GM18505 (cell line): ENCODE measurements around the gene YLPM1.
A peak's percentile ranks its signal among the peaks of the same experiment; 100 is the strongest.

Experiments used
- ATAC-seq: cut with Tn5 transposase; IDR thresholded peaks from one replicate; pipeline ENCODE4 v1.9.1; 2021; ENCODE audit not compliant: unreplicated experiment
- POLR2A ChIP-seq: IDR thresholded peaks from 4 replicates; pipeline ENCODE4 v1.6.1; 2011; ENCODE audit warnings: borderline replicate concordance; ENCODE audit not compliant: insufficient read depth, insufficient read length; ENCODE audit errors: extremely low read depth

Gene YLPM1

DNA sequence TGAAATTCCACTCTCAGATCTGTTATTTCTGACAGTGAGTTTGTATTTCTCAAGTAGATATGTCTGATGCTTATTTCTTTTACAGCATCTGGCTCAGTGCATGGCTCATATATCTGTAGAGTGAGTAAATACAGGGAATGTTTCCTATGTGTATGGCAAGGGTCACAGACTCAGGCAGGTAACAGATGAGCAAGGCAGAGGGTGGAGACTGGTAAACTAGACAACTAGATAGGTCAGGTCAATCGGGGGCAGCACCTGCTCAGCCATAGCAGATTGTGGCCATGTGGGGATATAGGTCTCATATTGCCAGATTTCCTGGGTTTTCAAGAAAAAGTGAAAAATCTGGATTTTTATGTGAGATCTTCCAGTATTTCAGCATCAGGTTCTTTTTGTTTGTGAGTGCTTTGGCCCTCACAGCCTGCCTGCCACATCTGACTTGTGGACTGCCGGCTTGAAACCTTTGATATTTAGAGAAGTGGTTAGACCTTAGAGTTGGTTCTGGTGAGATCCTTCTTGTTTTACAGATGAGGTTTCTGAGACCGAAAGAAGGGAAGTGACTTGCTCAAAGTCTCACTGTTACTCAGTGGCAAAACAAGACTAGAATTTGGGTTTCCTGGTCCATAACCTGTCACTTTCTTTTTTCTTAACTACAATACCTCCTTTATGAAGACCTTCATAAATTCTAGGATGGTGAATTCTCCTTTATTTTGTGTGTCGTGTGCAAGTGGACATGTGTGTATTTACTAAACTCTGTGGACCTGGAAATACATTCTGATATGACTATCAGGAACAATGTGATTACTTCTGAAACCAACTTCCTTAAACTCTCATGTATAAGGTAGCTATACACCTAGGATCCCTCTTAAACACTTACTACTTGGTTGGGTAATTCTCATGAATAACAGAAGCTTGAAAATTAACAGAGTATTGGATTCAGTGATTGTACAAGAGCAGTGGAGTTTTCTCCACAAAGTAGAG, 78.4 kb downstream of the YLPM1 start:
- ATAC-seq: peak; percentile 80
- no peak for TF ChIP-seq POLR2A

- ATAC-seq: no peak
These were observed 80.5 kb downstream of the YLPM1 start for GRCh38 chr14:74843653-74844052.

GRCh38 chr14:74846168-74846567, 83.1 kb downstream of the YLPM1 start:
- no peak for TF ChIP-seq POLR2A
- no peak for ATAC-seq

More at GRCh38 chr14:74843653-74844052, 80.5 kb downstream of the YLPM1 start:
- TF ChIP-seq POLR2A: no peak

DNA sequence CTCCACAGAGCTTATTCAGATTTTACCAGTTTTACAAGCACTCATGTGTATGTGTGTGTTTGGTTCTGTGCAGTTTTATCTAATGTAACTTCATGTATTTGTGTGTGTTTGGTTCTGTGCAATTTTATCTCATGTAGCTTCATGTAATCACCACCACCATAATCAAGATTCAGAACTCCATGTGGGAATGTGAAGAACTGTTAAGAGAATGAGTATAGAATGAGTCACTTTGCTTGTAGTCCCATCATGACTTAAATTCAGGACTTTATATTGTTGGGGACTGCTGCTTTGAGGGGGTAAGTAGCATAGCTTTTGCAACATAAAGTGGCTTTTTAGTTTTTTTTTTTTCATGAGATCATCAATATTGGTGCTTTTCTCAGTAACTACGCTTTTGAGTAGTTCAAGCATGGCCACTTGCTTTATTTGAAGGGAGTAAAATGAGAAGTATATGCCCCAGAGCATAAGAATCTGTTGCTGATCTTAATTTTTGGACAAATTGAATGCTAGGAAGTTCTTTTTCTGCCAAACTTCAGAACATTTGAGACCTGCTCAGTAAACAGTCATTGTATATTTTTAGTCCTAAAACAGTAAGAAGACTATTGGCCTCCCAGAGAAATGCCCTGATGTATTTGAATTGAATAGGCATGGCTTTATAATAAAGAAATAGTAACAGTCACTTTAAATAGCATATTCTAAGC, 84.0 kb downstream of the YLPM1 start:
- no peak for ATAC-seq
- TF ChIP-seq POLR2A: no peak

- ATAC-seq: no peak
These were observed 85.7 kb downstream of the YLPM1 start for GRCh38 chr14:74848768-74849167.

GRCh38 chr14:74852922-74853530, 89.9 kb downstream of the YLPM1 start:
- ATAC-seq: no peak

More at GRCh38 chr14:74848768-74849167, 85.7 kb downstream of the YLPM1 start:
- no peak for TF ChIP-seq POLR2A

DNA sequence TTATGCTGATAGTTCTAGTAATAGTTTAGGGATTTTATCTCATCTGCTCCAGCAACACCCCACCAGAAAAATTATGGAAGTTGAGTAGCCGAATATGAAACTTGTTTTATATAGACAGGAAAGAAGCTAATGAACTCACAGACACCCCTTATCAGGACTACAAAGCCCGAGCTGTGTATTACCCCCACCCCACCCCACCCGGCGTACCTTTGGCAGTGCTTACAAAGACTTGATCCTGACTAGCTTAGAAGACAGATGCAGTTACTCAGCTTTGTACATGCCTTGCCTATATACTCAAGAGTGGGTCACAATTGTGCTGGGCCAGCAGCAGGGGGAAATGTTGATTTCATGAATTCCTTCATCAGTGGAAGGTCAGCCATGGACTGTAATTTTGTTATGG, 90.5 kb downstream of the YLPM1 start:
- no peak for ATAC-seq
- TF ChIP-seq POLR2A: no peak

More at GRCh38 chr14:74852922-74853530, 89.9 kb downstream of the YLPM1 start:
- no peak for TF ChIP-seq POLR2A

- ATAC-seq: no peak
- TF ChIP-seq POLR2A: no peak
These were observed 91.9 kb downstream of the YLPM1 start for GRCh38 chr14:74855021-74855420.

DNA sequence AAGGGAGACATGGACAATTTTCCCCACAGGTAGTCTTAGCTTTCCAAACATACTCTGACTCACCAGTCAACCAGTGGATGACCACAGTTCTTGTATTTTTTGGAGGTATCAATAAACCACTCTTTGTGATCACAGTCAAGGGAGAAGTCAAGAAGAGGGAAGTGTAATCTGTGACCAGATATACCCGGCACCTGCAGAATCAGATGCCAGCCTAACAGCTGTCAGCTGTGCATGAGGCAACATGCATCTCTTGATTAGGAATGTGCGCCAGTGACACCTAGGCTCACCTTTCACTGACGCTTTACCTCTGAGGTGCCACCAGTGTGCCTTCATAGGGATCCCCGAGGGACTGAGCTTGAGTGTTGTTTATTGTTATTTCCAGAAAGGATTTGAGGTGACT, 92.8 kb downstream of the YLPM1 start:
- ATAC-seq: no peak
- no peak for TF ChIP-seq POLR2A

- ATAC-seq: no peak
- no peak for TF ChIP-seq POLR2A
These were observed 93.2 kb downstream of the YLPM1 start for GRCh38 chr14:74856366-74856765.

GRCh38 chr14:74858022-74858421, 94.9 kb downstream of the YLPM1 start:
- no peak for TF ChIP-seq POLR2A
- ATAC-seq: no peak

DNA sequence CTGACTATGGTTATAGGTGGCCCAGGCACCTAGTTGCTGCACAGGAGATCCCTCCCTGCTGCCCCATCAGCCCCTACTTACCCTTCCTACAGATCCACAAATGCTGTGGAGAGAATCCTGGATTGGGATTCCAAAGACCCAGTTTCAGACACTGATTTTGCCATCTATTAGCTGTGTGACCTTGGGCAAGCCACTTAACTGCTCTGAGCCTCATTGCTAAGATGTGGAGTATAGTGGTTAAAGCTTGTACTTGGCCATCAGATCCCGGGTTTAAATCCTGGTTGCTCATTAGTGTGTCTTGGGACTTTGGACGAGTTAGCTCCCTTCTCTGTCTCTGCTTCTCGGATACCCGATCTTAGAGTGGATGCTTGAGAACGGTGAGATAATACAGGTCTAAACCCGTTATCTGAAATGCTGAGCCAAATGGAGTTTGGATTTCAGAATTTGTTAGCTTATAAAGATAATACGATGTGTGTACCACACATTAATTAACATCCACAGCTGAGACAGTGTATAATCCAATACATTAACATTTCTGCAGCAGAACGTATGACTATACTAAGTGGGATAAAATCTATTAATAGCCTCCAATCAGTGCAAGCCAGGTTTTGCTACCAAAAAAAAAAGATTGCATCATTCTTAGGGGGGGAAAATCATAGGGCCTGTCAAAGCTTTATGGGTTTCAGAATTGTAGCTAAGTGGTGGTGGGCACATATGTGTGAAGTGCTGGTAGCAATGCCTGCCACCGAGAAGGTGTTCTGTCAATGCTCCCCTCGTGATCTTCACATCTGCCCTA, 96.8 kb downstream of the YLPM1 start:
- ATAC-seq: no peak
- TF ChIP-seq POLR2A: no peak
